Activated CD4-positive, alpha-beta memory T cell treated with anti-CD3 and anti-CD28 coated beads, Interleukin-2, amount 10 ng/mL, durations not matched to agents 7 days and 5 days (primary cell): ENCODE measurements around the gene VPS13D. TPM values are rescaled to one million over a fixed set of nuclear protein-coding genes. Genes with fewer than 3 reads are reported as not detected.

Source experiments
- CTCF ChIA-PET: fragments of 350-600 bp; sonication (Branson Sonifier 250); formaldehyde crosslinking; loops from one replicate; lab custom pipeline; 2021; ENCODE audit warnings: antibody characterized with exemption, inconsistent platforms; lab: Charles Lee
- POLR2A ChIA-PET: fragments of 350-600 bp; sonication (Branson Sonifier 250); formaldehyde crosslinking; loops from one replicate; lab custom pipeline; 2021; ENCODE audit warnings: antibody characterized with exemption; lab: Charles Lee
- DNase-seq: peaks from one replicate; pipeline ENCODE4 v3.0.0-alpha.2; 2020
- H3K27ac Mint-ChIP-seq: one replicate; pipeline ENCODE4 v1.8.0; 2021; ENCODE audit warnings: mild to moderate bottlenecking, mixed read lengths
- H3K27me3 Mint-ChIP-seq: one replicate; pipeline ENCODE4 v1.8.0; 2021; ENCODE audit warnings: mixed read lengths
- H3K36me3 Mint-ChIP-seq: one replicate; pipeline ENCODE4 v1.8.0; 2021; ENCODE audit warnings: low read depth, mixed read lengths
- H3K4me1 Mint-ChIP-seq: one replicate; pipeline ENCODE4 v1.8.0; 2021; ENCODE audit warnings: mixed read lengths
- H3K4me3 Mint-ChIP-seq: one replicate; pipeline ENCODE4 v1.8.0; 2021; ENCODE audit warnings: mild to moderate bottlenecking, mixed read lengths
- H3K9me3 Mint-ChIP-seq: one replicate; pipeline ENCODE4 v1.8.0; 2021; ENCODE audit warnings: mixed read lengths
- total RNA-seq, 2 experiments: library from RNA; stranded (reverse); gene quantifications; one replicate each; pipeline ENCODE4 v1.2.3, GENCODE V29; 2021

Gene VPS13D
- total RNA-seq, 2 experiments from 2014 or later: 28.1 to 31.4 TPM

- no peak overlapping the region for H3K4me3 Mint-ChIP-seq
- ChIA-PET CTCF (no interaction called here), POLR2A (interaction anchor here (1.3 to 1.4 kb wide), 2 partner anchors 10 to 21 kb away, joined by 3 to 6 read pairs; no protein-coding TSS in a partner anchor)
- H3K36me3 Mint-ChIP-seq: peaks cover 18% of the 10 kb centered on the region
- H3K4me1 Mint-ChIP-seq: peaks cover 45% of the 10 kb centered on the region
- H3K9me3 Mint-ChIP-seq: no peaks in the 10 kb centered on the region
- no peaks in the 10 kb centered on the region for H3K27me3 Mint-ChIP-seq
- no peak overlapping the region for H3K27ac Mint-ChIP-seq
- no peak for DNase-seq
Observed at GRCh38 chr1:12481928-12482327, 252.1 kb downstream of the VPS13D start.

GRCh38 chr1:12482988-12483387 is 253.2 kb downstream of the VPS13D start:
- H3K4me3 Mint-ChIP-seq: no peak overlapping the region
- no peaks in the 10 kb centered on the region for H3K9me3 Mint-ChIP-seq
- no peak overlapping the region for H3K27ac Mint-ChIP-seq
- CTCF ChIA-PET: no interaction called here
- peaks cover 9% of the 10 kb centered on the region for H3K36me3 Mint-ChIP-seq
- no peak for DNase-seq
- POLR2A ChIA-PET: no interaction called here
- peaks cover 34% of the 10 kb centered on the region for H3K4me1 Mint-ChIP-seq
- H3K27me3 Mint-ChIP-seq: no peaks in the 10 kb centered on the region

- Mint-ChIP-seq H3K27me3 (no peaks in the 10 kb centered on the region), H3K4me3 (no peak overlapping the region), H3K27ac (no peak overlapping the region), H3K4me1 (peaks cover 11% of the 10 kb centered on the region), H3K36me3 (peaks cover 9% of the 10 kb centered on the region), H3K9me3 (no peaks in the 10 kb centered on the region)
- CTCF ChIA-PET: no interaction called here
- no peak for DNase-seq
- POLR2A ChIA-PET: no interaction called here
Observed at GRCh38 chr1:12485231-12486058, 255.6 kb downstream of the VPS13D start.

GRCh38 chr1:12486059-12486341 is 256.2 kb downstream of the VPS13D start:
- Mint-ChIP-seq H3K9me3 (no peaks in the 10 kb centered on the region), H3K27me3 (no peaks in the 10 kb centered on the region), H3K4me1 (peaks cover 5% of the 10 kb centered on the region), H3K4me3 (no peak overlapping the region), H3K36me3 (peaks cover 7% of the 10 kb centered on the region), H3K27ac (no peak overlapping the region)
- ChIA-PET POLR2A (no interaction called here), CTCF (no interaction called here)
- DNase-seq: no peak

- no peaks in the 10 kb centered on the region for H3K27me3 Mint-ChIP-seq
- no peak overlapping the region for H3K27ac Mint-ChIP-seq
- ChIA-PET POLR2A (no interaction called here), CTCF (no interaction called here)
- no peak overlapping the region for H3K4me3 Mint-ChIP-seq
- peaks cover under 1% of the 10 kb centered on the region for H3K4me1 Mint-ChIP-seq
- peaks cover 7% of the 10 kb centered on the region for H3K36me3 Mint-ChIP-seq
- DNase-seq: no peak
- no peaks in the 10 kb centered on the region for H3K9me3 Mint-ChIP-seq
Observed at GRCh38 chr1:12486401-12487005, 256.7 kb downstream of the VPS13D start.

- Mint-ChIP-seq H3K4me1 (no peaks in the 10 kb centered on the region), H3K36me3 (peaks cover 9% of the 10 kb centered on the region), H3K4me3 (no peak overlapping the region), H3K27me3 (no peaks in the 10 kb centered on the region), H3K9me3 (no peaks in the 10 kb centered on the region), H3K27ac (no peak overlapping the region)
- POLR2A ChIA-PET: no interaction called here
- CTCF ChIA-PET: no interaction called here
- DNase-seq: no peak
Observed at GRCh38 chr1:12487520-12487919, 257.7 kb downstream of the VPS13D start.

- CTCF ChIA-PET: interaction anchor here (0.6 kb wide), 1 partner anchor 918 kb away, joined by 4 read pairs; no protein-coding TSS in a partner anchor
- Mint-ChIP-seq H3K9me3 (no peaks in the 10 kb centered on the region), H3K27ac (no peak overlapping the region), H3K4me3 (no peak overlapping the region), H3K4me1 (no peaks in the 10 kb centered on the region), H3K27me3 (no peaks in the 10 kb centered on the region), H3K36me3 (peaks cover 13% of the 10 kb centered on the region)
- POLR2A ChIA-PET: no interaction called here
- DNase-seq: no peak
Observed at GRCh38 chr1:12488666-12489354, 259.0 kb downstream of the VPS13D start.

GRCh38 chr1:12490532-12491142 is 260.8 kb downstream of the VPS13D start:
- H3K4me1 Mint-ChIP-seq: no peaks in the 10 kb centered on the region
- POLR2A ChIA-PET: interaction anchor here (0.8 kb wide), 1 partner anchor 225 kb away, joined by 3 read pairs; no protein-coding TSS in a partner anchor
- H3K36me3 Mint-ChIP-seq: peaks cover 5% of the 10 kb centered on the region
- no peaks in the 10 kb centered on the region for H3K9me3 Mint-ChIP-seq
- H3K27me3 Mint-ChIP-seq: no peaks in the 10 kb centered on the region
- CTCF ChIA-PET: interaction anchor here (1.4 kb wide), 1 partner anchor 168 kb away, joined by 4 read pairs; no protein-coding TSS in a partner anchor
- no peak overlapping the region for H3K27ac Mint-ChIP-seq
- no peak for DNase-seq
- H3K4me3 Mint-ChIP-seq: no peak overlapping the region

- H3K27ac Mint-ChIP-seq: no peak overlapping the region
- no peaks in the 10 kb centered on the region for H3K27me3 Mint-ChIP-seq
- no peaks in the 10 kb centered on the region for H3K4me1 Mint-ChIP-seq
- POLR2A ChIA-PET: no interaction called here
- no peaks in the 10 kb centered on the region for H3K9me3 Mint-ChIP-seq
- H3K36me3 Mint-ChIP-seq: peaks cover 5% of the 10 kb centered on the region
- CTCF ChIA-PET: interaction anchor here (1.4 kb wide), 1 partner anchor 167 kb away, joined by 4 read pairs; no protein-coding TSS in a partner anchor
- no peak for DNase-seq
- H3K4me3 Mint-ChIP-seq: no peak overlapping the region
Observed at GRCh38 chr1:12491656-12492055, 261.8 kb downstream of the VPS13D start.

- H3K9me3 Mint-ChIP-seq: no peaks in the 10 kb centered on the region
- POLR2A ChIA-PET: no interaction called here
- CTCF ChIA-PET: no interaction called here
- no peaks in the 10 kb centered on the region for H3K4me1 Mint-ChIP-seq
- DNase-seq: no peak
- peaks cover 19% of the 10 kb centered on the region for H3K36me3 Mint-ChIP-seq
- H3K27me3 Mint-ChIP-seq: no peaks in the 10 kb centered on the region
- H3K27ac Mint-ChIP-seq: no peak overlapping the region
- H3K4me3 Mint-ChIP-seq: no peak overlapping the region
Observed at GRCh38 chr1:12495725-12496124, 265.9 kb downstream of the VPS13D start.

- Mint-ChIP-seq H3K9me3 (no peaks in the 10 kb centered on the region), H3K27me3 (no peaks in the 10 kb centered on the region), H3K36me3 (peaks cover 19% of the 10 kb centered on the region), H3K27ac (no peak overlapping the region), H3K4me1 (no peaks in the 10 kb centered on the region), H3K4me3 (no peak overlapping the region)
- POLR2A ChIA-PET: no interaction called here
- no peak for DNase-seq
- CTCF ChIA-PET: no interaction called here
Observed at GRCh38 chr1:12496154-12496961, 266.5 kb downstream of the VPS13D start.

- Mint-ChIP-seq H3K4me3 (no peak overlapping the region), H3K4me1 (peaks cover 20% of the 10 kb centered on the region), H3K36me3 (peaks cover 14% of the 10 kb centered on the region), H3K27ac (no peak overlapping the region), H3K9me3 (no peaks in the 10 kb centered on the region), H3K27me3 (no peaks in the 10 kb centered on the region)
- ChIA-PET CTCF (no interaction called here), POLR2A (no interaction called here)
- DNase-seq: no peak
Observed at GRCh38 chr1:12499539-12500240, 269.9 kb downstream of the VPS13D start.
